ENCODE data around the gene SKAP2.

The SKAP2 gene

DNA sequence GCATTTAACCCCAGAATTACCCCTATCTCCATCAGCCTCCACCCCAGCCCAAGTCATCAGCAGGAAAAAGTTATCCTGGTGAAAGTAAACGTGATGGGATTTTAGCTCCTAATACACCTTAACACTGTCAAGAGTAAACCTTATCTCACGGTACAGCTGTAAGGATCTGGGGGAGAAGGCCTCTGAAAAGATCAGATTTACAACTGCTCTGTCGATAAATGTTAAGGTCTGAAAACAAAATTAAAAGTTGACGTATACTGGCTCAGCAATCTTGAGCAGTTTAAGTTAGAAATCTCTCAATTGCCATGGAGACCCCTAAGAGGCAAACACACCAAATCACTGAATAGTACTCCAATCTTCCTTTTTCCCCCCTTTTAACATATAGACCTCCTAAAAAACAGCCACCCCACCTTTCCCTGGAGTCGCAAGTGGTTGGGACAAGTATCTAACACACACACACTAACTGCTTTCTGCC is 6.1 kb downstream of the SKAP2 start:
- no peaks in the 10 kb centered on the region for H3K4me1 ChIP-seq (ENCODE audit: control insufficient read depth, insufficient read depth, low read length, poor library complexity, severe bottlenecking)
- H3K27ac ChIP-seq (ENCODE audit: insufficient read depth, low read length, poor library complexity, severe bottlenecking) = no peak overlapping the region
- H3K36me3 ChIP-seq (ENCODE audit: control insufficient read depth, insufficient read depth, low read length) = no peaks in the 10 kb centered on the region
- no peaks in the 10 kb centered on the region for H3K9me3 ChIP-seq (ENCODE audit: control insufficient read depth, low read length)
- DNase-seq = no peak
- H3K27me3 ChIP-seq (replicated peaks; ENCODE audit: control insufficient read depth, insufficient read depth, low read length, poor library complexity, severe bottlenecking) = peaks cover 9% of the 10 kb centered on the region
- no peak overlapping the region for H3K4me3 ChIP-seq (ENCODE audit: insufficient read depth, low read depth, low read length, poor library complexity, severe bottlenecking)

DNA sequence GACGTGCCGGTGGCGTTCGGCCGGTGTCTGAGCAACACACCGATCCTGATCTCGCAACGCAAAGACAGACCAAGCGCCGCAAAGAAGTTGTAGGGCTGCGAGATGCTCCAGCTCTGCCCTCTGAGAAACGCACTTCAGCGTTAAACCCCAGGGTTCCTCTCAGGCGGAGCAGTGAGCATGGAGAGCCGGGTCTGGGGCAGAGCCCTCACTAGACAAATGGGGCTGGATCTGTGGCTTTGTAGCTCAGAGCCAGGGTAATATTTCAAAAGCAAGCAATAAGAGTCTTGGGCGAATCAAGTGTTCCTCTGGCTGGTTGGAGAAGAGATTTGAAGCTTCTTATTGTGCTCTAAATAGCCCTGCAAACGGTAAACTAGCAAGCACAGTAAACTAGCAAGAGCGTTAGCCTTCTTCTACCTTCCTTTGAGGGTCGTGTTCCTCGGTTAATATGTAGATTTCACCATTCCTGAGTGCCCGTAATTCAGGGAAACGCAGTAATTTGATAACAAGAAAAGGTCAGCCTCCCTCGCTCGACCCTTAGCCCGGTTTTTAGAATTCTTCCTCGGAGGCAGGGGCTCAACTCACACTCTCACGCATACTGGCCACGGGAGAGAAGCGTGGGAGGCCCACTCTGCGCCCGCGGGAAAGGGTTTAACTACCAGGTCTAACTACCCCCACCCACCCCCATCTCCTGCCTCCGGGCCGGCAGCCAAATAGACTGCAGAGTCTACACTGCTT is 6.7 kb downstream of the SKAP2 start:
- Histone ChIP-seq H3K27ac (ENCODE audit: insufficient read depth, low read length, poor library complexity, severe bottlenecking) (no peak overlapping the region), H3K9me3 (ENCODE audit: control insufficient read depth, low read length) (no peaks in the 10 kb centered on the region), H3K4me3 (ENCODE audit: insufficient read depth, low read depth, low read length, poor library complexity, severe bottlenecking) (no peak overlapping the region), H3K4me1 (ENCODE audit: control insufficient read depth, insufficient read depth, low read length, poor library complexity, severe bottlenecking) (no peaks in the 10 kb centered on the region), H3K27me3 (replicated peaks; ENCODE audit: control insufficient read depth, insufficient read depth, low read length, poor library complexity, severe bottlenecking) (peaks cover 9% of the 10 kb centered on the region), H3K36me3 (ENCODE audit: control insufficient read depth, insufficient read depth, low read length) (no peaks in the 10 kb centered on the region)
- DNase-seq = no peak

DNA sequence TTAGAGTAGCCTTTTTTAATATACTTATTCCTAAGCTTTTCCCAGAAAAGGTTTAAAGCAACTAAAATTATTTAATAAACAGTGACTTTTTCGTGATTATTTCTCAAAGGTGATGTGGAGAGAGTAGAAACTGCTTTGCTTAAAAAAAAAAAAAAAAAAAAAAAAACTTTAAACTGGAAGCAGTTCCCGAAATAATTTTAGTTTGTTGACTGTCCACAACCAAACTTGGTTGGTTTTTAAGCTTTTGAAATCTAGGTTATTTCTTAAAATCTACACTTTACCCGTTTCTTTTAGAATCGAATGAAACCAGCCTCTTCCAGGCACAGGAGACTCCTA is 7.3 kb downstream of the SKAP2 start:
- no peak overlapping the region for H3K27ac ChIP-seq (ENCODE audit: insufficient read depth, low read length, poor library complexity, severe bottlenecking)
- DNase-seq = no peak
- no peaks in the 10 kb centered on the region for H3K4me1 ChIP-seq (ENCODE audit: control insufficient read depth, insufficient read depth, low read length, poor library complexity, severe bottlenecking)
- no peaks in the 10 kb centered on the region for H3K36me3 ChIP-seq (ENCODE audit: control insufficient read depth, insufficient read depth, low read length)
- peaks cover 9% of the 10 kb centered on the region for H3K27me3 ChIP-seq (replicated peaks; ENCODE audit: control insufficient read depth, insufficient read depth, low read length, poor library complexity, severe bottlenecking)
- no peak overlapping the region for H3K4me3 ChIP-seq (ENCODE audit: insufficient read depth, low read depth, low read length, poor library complexity, severe bottlenecking)
- H3K9me3 ChIP-seq (ENCODE audit: control insufficient read depth, low read length) = no peaks in the 10 kb centered on the region

DNA sequence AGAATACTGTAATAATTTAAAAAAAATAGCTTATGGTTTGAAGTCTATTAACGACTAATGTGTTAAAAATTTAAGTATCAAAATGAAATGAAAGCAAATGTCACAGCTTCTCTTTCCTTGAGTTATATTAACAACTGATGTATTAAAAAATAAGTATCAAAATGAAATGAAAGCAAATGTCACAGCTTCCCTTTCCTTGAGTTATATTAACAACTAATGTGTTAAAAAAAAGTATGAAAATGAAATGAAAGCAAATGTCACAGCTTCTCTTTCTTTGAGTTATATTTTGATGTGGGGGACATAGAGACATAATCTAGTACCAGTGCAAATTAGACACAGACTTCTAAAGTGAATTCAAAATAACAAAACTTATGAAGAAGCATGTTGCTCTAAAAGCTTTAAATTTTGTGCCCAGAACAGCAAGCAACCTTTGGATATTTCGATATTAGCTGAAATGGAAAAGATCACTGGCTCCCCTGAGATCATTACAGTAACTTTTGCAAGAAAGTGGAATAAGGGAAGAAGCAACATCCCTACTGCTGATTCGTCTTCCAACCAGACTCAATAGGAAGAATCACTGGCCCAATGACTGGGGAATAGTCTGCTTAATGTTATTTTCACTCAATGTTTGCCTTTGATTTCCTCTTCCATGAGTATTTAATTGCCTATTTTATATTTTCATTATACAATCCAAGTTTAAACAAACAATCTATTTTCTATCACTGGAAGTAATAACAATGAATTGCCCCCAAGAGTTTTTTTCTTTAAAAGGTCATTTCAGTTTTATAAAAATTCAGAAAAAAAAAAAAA is 8.0 kb downstream of the SKAP2 start:
- no peaks in the 10 kb centered on the region for H3K9me3 ChIP-seq (ENCODE audit: control insufficient read depth, low read length)
- H3K36me3 ChIP-seq (ENCODE audit: control insufficient read depth, insufficient read depth, low read length) = no peaks in the 10 kb centered on the region
- no peak overlapping the region for H3K27ac ChIP-seq (ENCODE audit: insufficient read depth, low read length, poor library complexity, severe bottlenecking)
- H3K27me3 ChIP-seq (replicated peaks; ENCODE audit: control insufficient read depth, insufficient read depth, low read length, poor library complexity, severe bottlenecking) = peaks cover 9% of the 10 kb centered on the region
- H3K4me1 ChIP-seq (ENCODE audit: control insufficient read depth, insufficient read depth, low read length, poor library complexity, severe bottlenecking) = no peaks in the 10 kb centered on the region
- no peak for DNase-seq
- H3K4me3 ChIP-seq (ENCODE audit: insufficient read depth, low read depth, low read length, poor library complexity, severe bottlenecking) = no peak overlapping the region

DNA sequence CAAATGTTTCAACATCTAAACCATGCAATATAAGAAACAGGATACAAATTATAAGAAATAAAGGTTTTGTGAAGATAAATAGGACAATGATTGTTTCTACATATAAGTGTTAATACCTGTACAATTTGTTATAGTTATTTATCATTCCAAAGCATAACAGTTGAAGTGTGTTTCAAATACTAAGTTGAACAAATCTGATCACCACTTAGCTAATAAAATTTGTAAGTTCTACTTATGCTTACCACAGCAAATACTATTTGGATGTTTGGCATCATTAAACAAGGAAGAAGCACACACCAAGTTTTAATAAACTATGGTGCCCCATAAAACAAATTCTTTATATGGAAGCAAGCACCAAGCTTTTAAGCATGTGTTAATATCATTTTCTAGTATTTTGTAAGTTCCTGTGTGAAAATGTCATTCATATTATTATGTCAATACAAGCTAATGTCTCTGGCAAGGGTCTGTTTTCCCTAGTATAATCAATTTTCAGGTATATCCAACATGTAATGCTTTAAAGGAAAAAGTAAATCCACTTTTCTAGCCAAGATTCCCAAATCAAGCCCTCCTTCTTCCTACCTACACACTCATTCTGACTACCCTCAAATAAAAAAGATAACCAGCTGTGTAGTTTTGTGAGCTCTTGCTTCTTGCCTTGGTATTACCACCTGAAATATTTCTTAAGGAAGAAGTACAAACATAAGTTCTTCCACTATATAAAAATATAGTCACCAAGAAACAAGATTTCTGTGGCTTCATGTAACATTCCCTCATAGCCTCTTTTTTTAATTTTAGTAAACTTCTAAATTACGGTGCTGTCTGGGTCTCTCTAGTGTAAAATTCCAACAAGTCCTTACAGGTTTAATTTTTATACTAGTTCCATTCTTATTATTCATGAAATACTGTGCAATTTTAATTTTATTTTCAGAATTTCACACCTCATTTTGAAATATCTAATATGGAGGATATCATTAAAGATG is 9.2 kb downstream of the SKAP2 start:
- Histone ChIP-seq H3K27ac (ENCODE audit: insufficient read depth, low read length, poor library complexity, severe bottlenecking) (no peak overlapping the region), H3K4me3 (ENCODE audit: insufficient read depth, low read depth, low read length, poor library complexity, severe bottlenecking) (no peak overlapping the region)
- DNase-seq = no peak

DNA sequence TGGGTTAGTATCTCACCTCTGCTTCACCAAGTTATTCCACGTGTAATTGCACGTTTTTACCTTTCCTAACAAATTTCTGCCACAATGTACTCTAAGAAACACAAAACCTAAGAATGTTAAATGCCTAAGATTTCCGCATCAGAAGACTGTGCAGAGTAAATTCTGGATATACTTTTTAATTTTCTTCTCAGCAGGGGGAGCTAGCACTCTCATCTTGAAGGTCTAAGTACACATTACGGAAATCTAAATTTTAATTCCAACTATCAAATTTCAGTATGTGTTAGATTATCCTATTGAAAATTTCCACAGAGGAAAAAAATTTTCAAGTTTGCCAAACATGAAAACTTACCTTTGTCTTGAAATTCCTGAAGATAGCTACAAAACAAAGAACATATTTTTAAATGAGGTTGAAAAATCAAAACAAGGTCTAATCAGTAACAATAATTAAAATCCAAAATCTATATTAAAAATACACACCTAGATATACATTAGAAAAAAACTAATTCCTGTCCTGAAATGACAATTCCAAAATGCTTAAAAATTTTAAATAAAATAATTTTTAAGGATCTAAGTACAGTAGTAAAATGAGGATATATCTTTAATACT is 10.5 kb downstream of the SKAP2 start:
- DNase-seq = no peak
- no peak overlapping the region for H3K4me3 ChIP-seq (ENCODE audit: insufficient read depth, low read depth, low read length, poor library complexity, severe bottlenecking)
- no peaks in the 10 kb centered on the region for H3K9me3 ChIP-seq (ENCODE audit: control insufficient read depth, low read length)
- no peak overlapping the region for H3K27ac ChIP-seq (ENCODE audit: insufficient read depth, low read length, poor library complexity, severe bottlenecking)
- H3K4me1 ChIP-seq (ENCODE audit: control insufficient read depth, insufficient read depth, low read length, poor library complexity, severe bottlenecking) = no peaks in the 10 kb centered on the region
- peaks cover 9% of the 10 kb centered on the region for H3K27me3 ChIP-seq (replicated peaks; ENCODE audit: control insufficient read depth, insufficient read depth, low read length, poor library complexity, severe bottlenecking)
- no peaks in the 10 kb centered on the region for H3K36me3 ChIP-seq (ENCODE audit: control insufficient read depth, insufficient read depth, low read length)

More for the DNA sequence above, 9.2 kb downstream of the SKAP2 start:
- Histone ChIP-seq H3K27me3 (replicated peaks; ENCODE audit: control insufficient read depth, insufficient read depth, low read length, poor library complexity, severe bottlenecking) (peaks cover 9% of the 10 kb centered on the region), H3K4me1 (ENCODE audit: control insufficient read depth, insufficient read depth, low read length, poor library complexity, severe bottlenecking) (no peaks in the 10 kb centered on the region), H3K36me3 (ENCODE audit: control insufficient read depth, insufficient read depth, low read length) (no peaks in the 10 kb centered on the region), H3K9me3 (ENCODE audit: control insufficient read depth, low read length) (no peaks in the 10 kb centered on the region)

DNA sequence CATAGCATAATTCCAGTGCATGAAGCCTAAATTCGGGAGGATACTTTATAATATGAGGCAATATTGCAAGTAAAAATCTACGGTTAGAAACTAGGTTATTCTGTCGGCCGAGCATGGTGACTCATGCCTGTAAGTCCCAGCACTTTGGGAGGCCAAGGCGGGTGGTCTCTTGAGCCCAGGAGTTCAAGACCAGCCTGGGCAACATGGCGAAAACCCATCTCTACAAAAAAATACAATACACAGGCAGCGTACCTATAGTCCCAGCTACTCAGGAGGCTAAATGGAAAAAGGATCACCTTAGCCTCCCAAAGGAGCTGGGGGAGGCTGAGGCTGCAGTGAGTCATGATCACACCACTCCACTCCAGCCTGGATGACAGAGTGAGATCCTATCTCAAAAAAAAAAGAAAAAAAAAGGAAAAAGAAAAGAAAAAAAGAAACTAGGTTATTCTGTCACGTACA is 14.2 kb downstream of the SKAP2 start:
- Histone ChIP-seq H3K4me3 (ENCODE audit: insufficient read depth, low read depth, low read length, poor library complexity, severe bottlenecking) (no peak overlapping the region), H3K4me1 (ENCODE audit: control insufficient read depth, insufficient read depth, low read length, poor library complexity, severe bottlenecking) (no peaks in the 10 kb centered on the region), H3K36me3 (ENCODE audit: control insufficient read depth, insufficient read depth, low read length) (no peaks in the 10 kb centered on the region), H3K27ac (ENCODE audit: insufficient read depth, low read length, poor library complexity, severe bottlenecking) (no peak overlapping the region), H3K27me3 (replicated peaks; ENCODE audit: control insufficient read depth, insufficient read depth, low read length, poor library complexity, severe bottlenecking) (no peaks in the 10 kb centered on the region), H3K9me3 (ENCODE audit: control insufficient read depth, low read length) (no peaks in the 10 kb centered on the region)
- no peak for DNase-seq

DNA sequence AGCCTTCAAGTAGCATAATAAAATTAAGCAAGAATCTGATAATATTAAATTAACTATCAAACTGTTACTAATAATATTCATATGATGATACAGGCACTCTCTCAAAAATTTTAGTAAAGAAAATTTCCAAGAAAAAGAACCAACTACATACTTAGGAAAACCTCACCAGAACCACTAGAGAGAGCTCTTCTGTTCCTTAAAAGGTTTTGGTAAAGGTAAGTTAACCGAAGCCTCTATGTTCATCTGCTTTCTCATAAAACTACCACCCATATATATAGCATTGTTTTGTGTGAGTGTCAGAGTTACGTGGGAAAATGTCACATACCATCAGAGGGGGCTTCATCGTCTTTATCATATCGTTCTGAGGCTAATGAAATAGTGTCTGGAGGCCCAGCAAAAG is 20.7 kb downstream of the SKAP2 start:
- Histone ChIP-seq H3K27ac (ENCODE audit: insufficient read depth, low read length, poor library complexity, severe bottlenecking) (no peak overlapping the region), H3K4me1 (ENCODE audit: control insufficient read depth, insufficient read depth, low read length, poor library complexity, severe bottlenecking) (no peaks in the 10 kb centered on the region), H3K9me3 (ENCODE audit: control insufficient read depth, low read length) (no peaks in the 10 kb centered on the region), H3K36me3 (ENCODE audit: control insufficient read depth, insufficient read depth, low read length) (no peaks in the 10 kb centered on the region), H3K27me3 (replicated peaks; ENCODE audit: control insufficient read depth, insufficient read depth, low read length, poor library complexity, severe bottlenecking) (no peaks in the 10 kb centered on the region), H3K4me3 (ENCODE audit: insufficient read depth, low read depth, low read length, poor library complexity, severe bottlenecking) (no peak overlapping the region)
- no peak for DNase-seq

DNA sequence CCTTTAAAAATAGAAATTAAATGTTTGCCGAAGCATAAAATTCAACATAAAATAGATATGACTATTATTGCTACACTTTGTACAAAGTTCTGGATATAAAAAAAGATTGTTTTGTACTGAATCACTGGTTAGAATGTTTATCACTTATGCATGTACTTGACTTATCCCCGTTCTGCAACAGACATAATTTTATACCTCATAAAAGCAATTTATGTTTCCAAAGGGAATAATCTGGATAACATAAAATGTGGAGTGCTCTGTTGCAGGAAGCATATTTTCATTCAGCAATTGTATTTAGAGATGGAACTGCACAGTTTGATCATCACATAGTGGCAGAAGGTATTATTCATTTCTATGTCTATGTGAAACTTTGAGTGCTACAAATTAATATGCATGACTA is 21.5 kb downstream of the SKAP2 start:
- no peak overlapping the region for H3K27ac ChIP-seq (ENCODE audit: insufficient read depth, low read length, poor library complexity, severe bottlenecking)
- H3K9me3 ChIP-seq (ENCODE audit: control insufficient read depth, low read length) = no peaks in the 10 kb centered on the region
- H3K4me1 ChIP-seq (ENCODE audit: control insufficient read depth, insufficient read depth, low read length, poor library complexity, severe bottlenecking) = no peaks in the 10 kb centered on the region
- no peak for DNase-seq
- H3K4me3 ChIP-seq (ENCODE audit: insufficient read depth, low read depth, low read length, poor library complexity, severe bottlenecking) = no peak overlapping the region
- H3K27me3 ChIP-seq (replicated peaks; ENCODE audit: control insufficient read depth, insufficient read depth, low read length, poor library complexity, severe bottlenecking) = no peaks in the 10 kb centered on the region
- H3K36me3 ChIP-seq (ENCODE audit: control insufficient read depth, insufficient read depth, low read length) = no peaks in the 10 kb centered on the region

All from effector memory CD4-positive, alpha-beta T cell (primary cell).